ENCODE results near the gene SH3PXD2A.

SH3PXD2A gene

DNA sequence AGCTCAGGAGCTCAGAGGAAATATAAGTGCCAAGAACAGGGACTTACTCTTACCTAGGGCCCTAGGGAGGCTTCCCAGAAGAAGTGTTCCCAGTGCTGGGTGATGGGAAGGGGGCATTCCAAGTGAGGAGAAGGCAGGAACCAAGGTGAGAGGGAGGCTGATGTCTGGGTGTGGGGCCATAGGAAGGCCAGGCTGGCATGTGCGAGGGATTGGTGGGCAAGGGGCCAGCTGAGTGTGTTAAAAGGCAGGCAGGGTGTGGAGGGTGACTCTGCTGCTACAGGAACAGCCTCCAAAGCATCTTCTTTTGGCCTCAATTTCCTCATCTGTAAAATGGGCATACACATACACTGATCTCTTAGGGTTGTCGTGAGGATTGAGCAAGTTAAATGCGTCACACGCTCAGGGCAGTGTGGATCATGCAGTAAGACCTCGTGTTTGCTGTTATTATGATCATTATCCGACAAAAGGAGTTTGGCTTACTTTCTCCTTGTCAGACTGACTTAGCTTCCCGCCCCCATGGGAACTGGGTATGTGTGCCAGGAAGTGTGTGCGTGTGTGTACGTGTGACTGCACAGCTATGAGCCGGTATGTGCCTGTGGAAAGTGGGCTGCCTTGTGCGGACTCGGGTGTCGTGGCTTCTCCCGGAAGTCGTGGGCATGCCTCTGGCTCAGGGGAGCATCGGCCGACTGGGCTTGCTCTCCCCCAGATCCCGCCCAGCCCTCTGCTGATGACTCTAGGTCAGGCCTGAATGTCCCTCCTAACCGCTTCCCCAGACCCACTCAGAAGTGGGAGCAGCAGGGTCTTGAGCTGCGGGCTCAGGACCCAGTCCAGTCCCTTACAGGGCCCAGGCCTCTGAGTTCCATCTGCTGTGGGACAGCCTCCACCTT lies 302.3 kb downstream of the SH3PXD2A start:
- DNase-seq = no peak

DNA sequence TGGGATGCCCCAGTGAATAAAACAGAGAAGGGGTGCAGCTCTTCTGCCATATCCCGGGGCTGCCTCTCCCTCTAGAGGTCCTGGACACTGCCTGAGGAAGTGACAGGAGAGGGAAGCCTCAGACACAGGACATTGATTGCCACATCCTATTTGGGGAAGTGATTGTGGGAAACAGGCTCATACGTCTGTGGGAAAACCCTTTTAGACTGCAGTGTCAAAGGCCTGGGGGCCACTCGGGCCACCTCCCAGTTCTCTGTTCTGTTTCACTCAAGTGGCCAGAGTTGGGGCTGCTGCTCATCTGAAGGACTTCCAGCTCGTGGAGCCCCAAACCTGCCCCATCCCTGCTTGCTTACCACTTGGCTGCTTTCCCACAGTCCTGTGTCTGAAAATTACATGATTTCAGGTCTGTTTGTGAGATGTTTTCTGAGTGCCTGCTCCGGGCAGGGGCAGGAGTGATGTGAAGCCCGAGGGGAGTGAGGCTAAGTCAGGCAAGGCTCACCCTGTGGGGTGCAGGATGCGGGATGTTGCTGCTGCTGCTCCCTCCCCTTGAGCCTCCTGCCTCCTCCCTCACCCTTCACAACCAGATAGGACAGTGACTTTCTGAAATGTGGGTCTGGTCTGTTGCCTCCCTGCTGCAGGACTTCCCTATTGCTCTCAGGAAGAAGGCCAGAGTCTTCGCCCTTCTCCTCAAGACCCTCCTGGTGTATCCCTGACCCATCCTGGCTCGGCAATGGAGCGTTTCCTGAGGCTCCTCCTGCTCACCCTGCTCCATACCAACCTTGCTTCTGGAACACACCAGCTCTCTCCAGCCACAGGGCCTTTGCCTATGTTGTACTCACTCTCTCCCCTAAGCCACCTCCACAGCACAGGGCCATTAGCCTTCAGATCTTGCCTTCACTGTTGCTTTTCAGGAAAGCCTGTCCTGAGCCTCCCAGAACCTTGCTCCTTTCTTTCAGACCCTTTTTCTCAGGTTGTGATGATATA lies 303.5 kb downstream of the SH3PXD2A start:
- DNase-seq = no peak

DNA sequence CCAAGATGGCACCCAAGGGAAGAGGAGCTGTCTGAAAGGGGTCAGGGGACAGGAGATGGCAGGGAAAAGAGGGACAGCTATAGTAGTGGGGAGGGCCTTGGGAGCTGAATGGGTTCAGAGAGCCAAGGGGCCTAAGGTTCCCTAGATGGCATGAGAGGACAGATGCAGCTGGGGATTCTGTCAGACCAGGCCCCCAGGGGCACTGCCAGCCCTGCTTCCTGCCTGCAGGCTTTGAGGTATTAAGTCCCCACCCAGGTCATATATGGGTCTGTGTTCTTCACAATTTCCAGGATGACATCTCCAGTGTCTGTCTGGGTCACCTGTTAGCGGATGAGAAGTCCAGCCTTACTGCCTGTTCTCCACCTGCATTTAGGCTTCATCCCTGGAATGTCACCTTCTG lies 305.1 kb downstream of the SH3PXD2A start:
- DNase-seq = no peak

DNA sequence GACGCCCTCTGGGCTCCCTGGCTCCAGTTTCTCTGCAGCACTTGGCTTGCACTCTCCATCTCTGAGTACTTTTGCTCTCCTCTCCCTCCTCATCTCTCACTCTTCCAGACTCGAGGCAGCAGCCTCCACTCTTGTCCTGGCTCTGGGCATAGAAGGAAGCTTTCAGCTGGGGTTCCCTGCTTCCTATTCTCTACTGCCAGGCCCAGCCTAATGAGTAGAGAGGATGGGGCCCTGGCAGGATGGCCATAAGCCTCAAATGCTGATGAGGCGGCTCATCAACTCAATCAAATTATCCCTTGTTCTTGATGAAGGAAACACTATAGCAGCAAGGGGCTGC lies 306.1 kb downstream of the SH3PXD2A start:
- no peak for DNase-seq

DNA sequence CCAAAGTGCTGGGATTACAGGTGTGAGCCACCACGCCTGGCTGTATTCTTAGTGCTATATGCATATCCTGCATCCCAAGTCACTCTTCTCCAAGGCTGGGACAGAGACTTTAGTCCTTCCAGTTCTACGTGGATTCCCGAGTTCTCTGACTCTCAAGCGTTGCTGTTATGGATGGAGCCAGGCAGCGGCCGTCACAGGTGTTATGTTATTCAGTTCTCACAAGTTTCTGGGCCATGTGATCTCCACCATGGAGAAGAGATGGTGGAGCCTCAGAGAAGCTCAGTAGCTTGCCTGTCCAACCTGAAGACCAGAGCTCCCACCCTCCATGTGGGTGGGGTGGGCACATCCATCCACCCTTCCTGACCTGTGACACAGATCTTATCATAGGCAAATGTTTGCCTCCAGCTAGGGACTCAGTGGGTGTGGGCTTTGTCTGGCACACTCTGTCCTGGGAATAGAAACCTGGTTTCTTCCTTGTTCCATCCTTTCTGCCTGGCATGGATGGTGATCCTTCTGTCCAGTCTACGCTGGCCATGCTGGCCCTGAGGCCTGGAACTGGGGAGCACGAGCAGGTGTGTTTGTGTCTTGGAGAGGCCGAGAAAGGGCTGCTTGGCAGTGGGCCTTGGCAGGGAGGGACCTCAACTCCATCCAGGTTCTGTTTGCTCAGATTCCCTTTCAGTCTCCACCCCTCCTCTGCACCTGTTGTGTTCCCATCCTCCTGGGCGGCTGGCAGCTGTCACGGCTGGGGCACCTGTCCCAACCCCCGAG lies 306.6 kb downstream of the SH3PXD2A start:
- DNase-seq = no peak

DNA sequence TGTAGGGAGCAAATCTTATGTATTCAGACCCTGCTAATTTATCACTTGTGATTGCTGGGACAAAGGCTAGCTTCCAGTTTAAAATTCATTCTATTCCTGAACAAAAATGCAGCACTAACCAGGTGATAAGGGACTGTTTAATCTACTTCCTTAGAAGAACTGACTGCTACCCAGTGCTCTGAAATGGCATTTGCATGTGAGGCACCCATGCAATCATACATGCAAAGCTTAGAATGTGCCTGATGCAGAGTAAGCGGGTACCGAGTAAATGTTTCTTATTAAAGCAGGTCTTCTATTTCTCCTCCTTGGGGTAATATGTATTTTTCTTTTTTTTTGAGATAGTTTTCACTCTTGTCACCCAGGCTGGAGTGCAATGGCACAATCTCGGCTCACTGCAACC lies 307.4 kb downstream of the SH3PXD2A start:
- DNase-seq = no peak

DNA sequence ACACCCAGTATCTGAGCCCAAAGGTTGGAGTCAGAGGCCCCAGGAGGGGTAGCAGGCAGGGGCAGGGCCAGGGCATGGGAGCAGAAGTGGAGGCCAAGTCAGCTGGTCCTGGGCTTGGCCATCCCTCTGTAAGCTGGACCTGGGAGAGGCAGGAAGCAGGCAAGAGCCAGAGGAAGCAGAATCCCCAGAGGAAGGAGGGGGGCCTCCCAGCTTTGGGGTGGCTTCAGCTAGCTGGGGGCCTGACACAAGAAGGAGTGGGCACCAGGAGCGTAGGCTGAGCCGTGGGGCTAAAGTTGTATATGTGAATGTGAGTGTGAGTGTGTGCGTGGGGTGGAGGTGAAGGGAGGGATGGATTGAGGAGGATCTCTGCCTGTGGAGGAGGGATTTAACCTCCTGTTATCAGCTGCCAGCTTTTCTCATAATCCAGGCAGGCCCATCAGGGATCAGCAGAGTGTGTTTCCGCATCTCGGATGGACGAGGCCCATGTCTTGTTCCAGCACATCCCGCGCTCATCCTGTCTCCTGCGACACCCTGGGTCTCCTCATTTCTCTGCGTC lies 307.9 kb downstream of the SH3PXD2A start:
- DNase-seq = no peak

DNA sequence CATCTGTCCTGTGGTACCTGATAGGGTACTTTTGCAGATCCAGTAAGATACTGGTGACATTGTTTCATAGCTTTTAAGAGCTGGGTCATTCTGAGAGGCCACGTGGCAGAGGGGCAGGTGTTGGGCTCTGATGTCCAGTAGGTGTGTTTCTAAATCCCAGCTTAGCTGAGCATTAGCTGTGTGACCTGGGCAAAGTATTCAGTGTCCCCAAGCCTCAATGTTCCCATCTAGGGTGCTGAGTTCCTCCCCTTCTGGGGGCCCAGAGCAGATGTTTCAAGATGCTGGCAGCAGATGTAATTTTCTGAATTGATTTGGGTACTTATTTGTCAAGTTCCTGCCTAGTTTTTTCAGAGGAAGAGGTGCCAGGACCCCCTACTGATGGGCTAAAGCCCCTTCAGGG lies 309.0 kb downstream of the SH3PXD2A start:
- DNase-seq = no peak

DNA sequence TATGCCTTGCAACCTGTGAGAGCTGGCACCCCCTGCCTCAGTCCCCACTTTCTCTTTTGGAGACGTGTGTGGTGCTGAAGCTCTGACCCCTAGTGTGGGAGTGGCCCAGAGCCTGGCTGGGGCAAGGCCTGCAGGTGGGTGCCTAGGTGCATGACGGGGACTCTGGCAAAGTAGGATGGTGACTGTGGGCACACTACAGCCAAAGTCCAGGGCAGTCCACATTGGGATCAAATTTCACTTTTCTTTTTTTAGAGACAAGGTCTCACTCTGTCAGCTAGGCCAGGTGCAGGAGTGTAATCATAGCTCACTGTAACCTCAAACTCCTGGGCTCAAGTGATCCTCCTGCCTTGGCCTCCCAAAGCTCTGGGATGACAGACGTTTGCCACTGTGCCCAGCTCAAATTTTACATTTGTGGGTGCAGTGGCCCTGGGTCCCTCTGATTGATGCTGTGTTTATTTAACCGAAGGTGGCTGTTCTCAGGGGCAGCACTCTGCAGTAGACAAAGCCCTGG lies 309.6 kb downstream of the SH3PXD2A start:
- no peak for DNase-seq

DNA sequence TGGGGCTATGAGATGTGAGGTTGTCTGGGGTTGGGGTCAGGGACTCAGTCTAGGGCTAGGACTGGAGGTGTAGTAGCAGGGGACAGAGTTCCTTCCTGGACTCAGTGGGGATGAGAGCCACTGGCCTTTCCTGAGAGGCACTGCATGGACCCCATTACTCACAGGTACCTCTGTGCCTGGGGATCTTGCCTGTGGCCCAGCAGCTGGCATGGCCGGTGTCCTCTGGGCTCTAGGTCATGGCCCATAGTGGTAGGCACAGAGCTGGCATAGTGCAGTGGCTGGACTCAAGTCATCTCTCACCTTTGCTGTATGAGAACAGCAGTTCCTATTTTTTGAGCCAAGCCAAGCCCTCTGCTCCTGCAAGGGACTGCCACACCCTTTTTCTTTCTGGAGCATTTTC lies 310.0 kb downstream of the SH3PXD2A start:
- no peak for DNase-seq

DNA sequence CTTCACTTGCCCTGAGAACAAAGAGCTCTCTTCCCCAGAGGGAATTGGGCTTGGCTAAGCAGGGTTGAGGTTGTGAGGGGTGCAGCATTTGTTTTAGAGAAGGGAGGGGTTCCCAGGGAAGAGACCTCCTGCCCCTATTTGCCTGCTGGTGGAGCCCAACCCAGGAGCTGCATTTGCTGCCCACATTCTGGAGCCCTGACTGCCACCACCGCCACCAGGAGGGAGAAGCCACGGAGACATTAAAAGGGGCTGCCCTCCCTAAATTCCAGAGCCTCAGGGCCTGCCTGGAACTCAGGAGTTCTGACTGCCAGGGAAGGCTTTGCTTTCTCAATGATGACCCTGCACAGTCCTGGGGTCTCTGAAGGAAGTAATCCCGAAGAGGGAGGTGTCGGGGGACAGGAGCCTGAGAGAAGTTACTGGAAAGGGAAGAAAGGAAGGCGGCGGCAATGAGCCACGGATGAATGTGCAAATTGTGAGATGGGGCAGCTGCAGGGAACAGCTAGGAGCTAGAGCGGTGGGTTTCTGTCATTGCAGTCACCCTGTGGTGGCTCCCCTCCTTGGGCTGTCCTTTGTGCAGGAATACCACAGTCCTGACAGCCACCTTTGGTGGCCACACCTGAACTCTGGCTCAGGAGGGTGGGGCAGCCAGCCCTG lies 310.6 kb downstream of the SH3PXD2A start:
- no peak for DNase-seq
